ENCODE results near the gene NDUFB7.
"Not testable (repeated sequence)": the region's sequence is repeated elsewhere in the genome, so short reads cannot be mapped to it uniquely, and the experiment has no call there.

- not testable (repeated sequence) for TF ChIP-seq CTCF (IDR thresholded peaks at IDR 0.05; ENCODE audit: low read depth, low read length); MAX (IDR thresholded peaks at IDR 0.05; ENCODE audit: low read depth, low read length); POLR2A (IDR thresholded peaks at IDR 0.05; ENCODE audit: extremely low read depth, insufficient read length); MYC (IDR thresholded peaks at IDR 0.05; ENCODE audit: low read depth, low read length)
Observed at GRCh38 chr19:14613399-14614098, 41.7 kb upstream of the NDUFB7 start.
